H9 (cell line): ENCODE data around the gene PPARA. TPM values are rescaled to one million over a fixed set of nuclear protein-coding genes. Genes with fewer than 3 reads are reported as not detected.

Source experiments
- DNase-seq: peaks from one replicate; pipeline ENCODE4 v3.0.0-alpha.2; 2017
- H2AFZ ChIP-seq: one replicate; pipeline ENCODE4 v1.6.1; 2013; ENCODE audit warnings: mild to moderate bottlenecking, low read length, control low read depth, moderate library complexity
- H2AK5ac ChIP-seq: 2 replicates; pipeline ENCODE4 v1.6.1; 2013; ENCODE audit warnings: low read length, control low read depth, mixed read lengths; ENCODE audit not compliant: insufficient read length
- H2BK120ac ChIP-seq: one replicate; pipeline ENCODE4 v1.6.1; 2013; ENCODE audit warnings: low read depth, mild to moderate bottlenecking, low read length, control low read depth, inconsistent platforms; ENCODE audit not compliant: poor library complexity, severe bottlenecking
- H2BK12ac ChIP-seq: 2 replicates; pipeline ENCODE4 v1.6.1; 2013; ENCODE audit warnings: low read length, control low read depth, mixed read lengths, low read depth; ENCODE audit not compliant: insufficient read length
- H2BK15ac ChIP-seq: 2 replicates; pipeline ENCODE4 v1.6.1; 2013; ENCODE audit warnings: low read depth, low read length, control low read depth
- H2BK20ac ChIP-seq: one replicate; pipeline ENCODE4 v1.6.1; 2013; ENCODE audit warnings: low read depth, mild to moderate bottlenecking, low read length, control low read depth, inconsistent platforms; ENCODE audit not compliant: poor library complexity, severe bottlenecking
- H2BK5ac ChIP-seq: 2 replicates; pipeline ENCODE4 v1.6.1; 2013; ENCODE audit warnings: low read length, control low read depth, mixed read lengths; ENCODE audit not compliant: insufficient read length
- H3K14ac ChIP-seq: 2 replicates; pipeline ENCODE4 v1.6.1; 2013; ENCODE audit warnings: low read length, control low read depth; ENCODE audit not compliant: insufficient read depth
- H3K18ac ChIP-seq: 2 replicates; pipeline ENCODE4 v1.6.1; 2013; ENCODE audit warnings: low read depth, mild to moderate bottlenecking, mixed read lengths, low read length, control low read depth; ENCODE audit not compliant: insufficient read length
- H3K23ac ChIP-seq: 2 replicates; pipeline ENCODE4 v1.6.1; 2013; ENCODE audit warnings: low read length, control low read depth, mixed read lengths, low read depth; ENCODE audit not compliant: insufficient read length
- H3K23me2 ChIP-seq: 2 replicates; pipeline ENCODE4 v1.6.1; 2013; ENCODE audit warnings: low read depth, mild to moderate bottlenecking, mixed read lengths, low read length, control low read depth; ENCODE audit not compliant: insufficient read length, poor library complexity, severe bottlenecking
- H3K27ac ChIP-seq: 2 replicates; pipeline ENCODE4 v1.5.1; 2013; ENCODE audit warnings: low read length, control low read depth, mixed read lengths, low read depth; ENCODE audit not compliant: insufficient read length
- H3K27me3 ChIP-seq: 2 replicates; pipeline ENCODE4 v1.6.1; 2013; ENCODE audit warnings: low read length, control low read depth, inconsistent platforms; ENCODE audit not compliant: insufficient read depth
- H3K4ac ChIP-seq: 2 replicates; pipeline ENCODE4 v1.6.1; 2013; ENCODE audit warnings: low read depth, mild to moderate bottlenecking, control low read depth, inconsistent platforms, low read length, moderate library complexity
- H3K4me1 ChIP-seq: 2 replicates; pipeline ENCODE4 v1.6.1; 2013; ENCODE audit warnings: low read length, control low read depth, inconsistent platforms; ENCODE audit not compliant: insufficient read depth
- H3K4me2 ChIP-seq: 2 replicates; pipeline ENCODE4 v1.6.1; 2013; ENCODE audit warnings: low read length, control low read depth, mixed read lengths; ENCODE audit not compliant: insufficient read length, insufficient read depth
- H3K56ac ChIP-seq: 2 replicates; pipeline ENCODE4 v1.6.1; 2013; ENCODE audit warnings: low read depth, mild to moderate bottlenecking, mixed read lengths, low read length, control low read depth; ENCODE audit not compliant: insufficient read length
- H3K79me1 ChIP-seq: 2 replicates; pipeline ENCODE4 v1.6.1; 2013; ENCODE audit warnings: low read depth, mild to moderate bottlenecking, moderate library complexity, low read length, control low read depth, inconsistent platforms; ENCODE audit not compliant: insufficient read depth, poor library complexity, severe bottlenecking
- H3K79me2 ChIP-seq: 2 replicates; pipeline ENCODE4 v1.6.1; 2013; ENCODE audit warnings: low read length, control low read depth, inconsistent platforms; ENCODE audit not compliant: insufficient read depth
- H3K9ac ChIP-seq: 2 replicates; pipeline ENCODE4 v1.6.1; 2013; ENCODE audit warnings: low read length, control low read depth, mixed read lengths; ENCODE audit not compliant: insufficient read length; ENCODE audit errors: extremely low read depth
- H3K9me3 ChIP-seq: one replicate; pipeline ENCODE4 v1.6.1; 2013; ENCODE audit warnings: low read depth, low read length, inconsistent platforms; ENCODE audit not compliant: control insufficient read depth
- H3T11ph ChIP-seq: one replicate; pipeline ENCODE4 v1.6.1; 2013; ENCODE audit warnings: mild to moderate bottlenecking, low read length, control low read depth, inconsistent platforms
- H4K20me1 ChIP-seq: one replicate; pipeline ENCODE4 v1.6.1; 2013; ENCODE audit not compliant: control insufficient read depth, insufficient read length, insufficient read depth
- H4K5ac ChIP-seq: 2 replicates; pipeline ENCODE4 v1.6.1; 2013; ENCODE audit warnings: low read depth, mild to moderate bottlenecking, mixed read lengths, low read length, control low read depth; ENCODE audit not compliant: insufficient read length
- H4K8ac ChIP-seq: replicated peaks from 2 replicates; pipeline ENCODE4 v1.6.1; 2013; ENCODE audit warnings: low read length, control low read depth, mixed read lengths, low read depth; ENCODE audit not compliant: insufficient read length
- H4K91ac ChIP-seq: 2 replicates; pipeline ENCODE4 v1.6.1; 2013; ENCODE audit warnings: low read depth, mild to moderate bottlenecking, moderate library complexity, mixed read lengths, low read length, control low read depth; ENCODE audit not compliant: insufficient read length
- H3K27ac Mint-ChIP-seq, 3 experiments: 2 replicates in 2 of 3; 3 replicates in 1 of 3; pipeline ENCODE4 v1.8.0; 2020 to 2021; ENCODE audit warnings: mixed read lengths in 3 of 3, mild to moderate bottlenecking in 1 of 3, moderate library complexity in 1 of 3
- H3K27me3 Mint-ChIP-seq: 2 replicates; pipeline ENCODE4 v1.8.0; 2021; ENCODE audit warnings: low read depth, mild to moderate bottlenecking, moderate library complexity, mixed read lengths
- H3K36me3 Mint-ChIP-seq, 3 experiments: 2 replicates in 2 of 3; 3 replicates in 1 of 3; pipeline ENCODE4 v1.8.0; 2020 to 2021; ENCODE audit warnings: low read depth in 3 of 3, mixed read lengths in 3 of 3; ENCODE audit not compliant: insufficient read depth in 1 of 3
- H3K4me1 Mint-ChIP-seq, 2 experiments: 2 replicates each; pipeline ENCODE4 v1.8.0; 2020; ENCODE audit warnings: mixed read lengths in 2 of 2
- H3K4me3 Mint-ChIP-seq, 2 experiments: 2 replicates in 1 of 2; 3 replicates in 1 of 2; pipeline ENCODE4 v1.8.0; 2020 to 2021; ENCODE audit warnings: mild to moderate bottlenecking in 2 of 2, mixed read lengths in 2 of 2, moderate library complexity in 1 of 2
- H3K9me3 Mint-ChIP-seq, 2 experiments: 2 replicates in 1 of 2; 3 replicates in 1 of 2; pipeline ENCODE4 v1.8.0; 2020; ENCODE audit warnings: mild to moderate bottlenecking in 2 of 2, mixed read lengths in 2 of 2, moderate library complexity in 1 of 2
- WGBS: extraction: QIAGEN DNeasy Blood & Tissue Kit; methylation state at CpG from one replicate; pipeline ENCODE4 v1.1.7; 2013; ENCODE audit warnings: missing lambda C conversion rate, low lambda C conversion rate, mixed read lengths; ENCODE audit not compliant: insufficient read length; ENCODE audit errors: extremely low coverage; 5-methylcytosine and 5-hydroxymethylcytosine counted together
- total RNA-seq: library from RNA; stranded (reverse); gene quantifications from 2 replicates; pipeline ENCODE4 v1.2.1, GENCODE V29; 2021
- TF ChIP-seq, protein P1 (sequence below): fragments of 200-600 bp; sonication (generic); conservative IDR thresholded peaks from 3 replicates; pipeline ENCODE4 v1.8.0; 2021; ENCODE audit warnings: antibody characterized with exemption, mild to moderate bottlenecking

PPARA gene
- total RNA-seq, 1 experiment from 2014 or later: 7.3 TPM

DNA sequence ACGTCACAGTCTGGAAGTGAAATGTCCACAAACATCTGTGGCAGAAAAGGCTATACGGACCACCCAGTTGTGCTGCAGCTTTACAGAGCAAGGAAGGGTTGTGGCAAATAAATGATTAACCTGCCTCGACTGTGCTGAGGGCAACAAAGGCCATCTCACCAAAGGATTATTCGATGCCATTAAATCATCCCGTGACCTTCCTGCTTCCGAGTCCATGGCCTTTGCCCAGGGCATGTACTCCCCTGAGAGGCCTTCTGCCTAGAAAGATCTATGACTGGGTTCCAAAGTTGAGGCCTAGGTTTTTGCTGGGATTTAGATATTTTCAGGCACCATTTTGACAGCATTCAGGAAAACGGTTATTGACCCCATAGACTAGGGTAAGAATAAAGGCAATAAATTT lies 90.6 kb downstream of the PPARA start:
- Histone ChIP-seq H4K91ac (no peak overlapping the region), H3K4ac (no peak overlapping the region), H4K5ac (no peak overlapping the region), H3K4me2 (no peak overlapping the region), H2BK120ac (no peak overlapping the region), H3K9ac (no peak overlapping the region), H2BK15ac (no peak overlapping the region), H2AFZ (no peak overlapping the region), H3K27ac (no peak overlapping the region), H2BK5ac (no peak overlapping the region), H3K56ac (no peak overlapping the region), H2BK20ac (no peak overlapping the region), H2AK5ac (no peak overlapping the region), H3K4me1 (no peaks in the 10 kb centered on the region), H2BK12ac (no peak overlapping the region), H4K8ac (no peak overlapping the region), H3K79me2 (no peaks in the 10 kb centered on the region), H3K9me3 (no peaks in the 10 kb centered on the region), H3K79me1 (no peaks in the 10 kb centered on the region), H3T11ph (no peak overlapping the region), H3K18ac (no peak overlapping the region), H3K27me3 (no peaks in the 10 kb centered on the region), H3K23me2 (no peaks in the 10 kb centered on the region), H3K23ac (no peak overlapping the region), H4K20me1 (no peaks in the 10 kb centered on the region), H3K14ac (no peak overlapping the region)
- TF ChIP-seq, protein P1, sequence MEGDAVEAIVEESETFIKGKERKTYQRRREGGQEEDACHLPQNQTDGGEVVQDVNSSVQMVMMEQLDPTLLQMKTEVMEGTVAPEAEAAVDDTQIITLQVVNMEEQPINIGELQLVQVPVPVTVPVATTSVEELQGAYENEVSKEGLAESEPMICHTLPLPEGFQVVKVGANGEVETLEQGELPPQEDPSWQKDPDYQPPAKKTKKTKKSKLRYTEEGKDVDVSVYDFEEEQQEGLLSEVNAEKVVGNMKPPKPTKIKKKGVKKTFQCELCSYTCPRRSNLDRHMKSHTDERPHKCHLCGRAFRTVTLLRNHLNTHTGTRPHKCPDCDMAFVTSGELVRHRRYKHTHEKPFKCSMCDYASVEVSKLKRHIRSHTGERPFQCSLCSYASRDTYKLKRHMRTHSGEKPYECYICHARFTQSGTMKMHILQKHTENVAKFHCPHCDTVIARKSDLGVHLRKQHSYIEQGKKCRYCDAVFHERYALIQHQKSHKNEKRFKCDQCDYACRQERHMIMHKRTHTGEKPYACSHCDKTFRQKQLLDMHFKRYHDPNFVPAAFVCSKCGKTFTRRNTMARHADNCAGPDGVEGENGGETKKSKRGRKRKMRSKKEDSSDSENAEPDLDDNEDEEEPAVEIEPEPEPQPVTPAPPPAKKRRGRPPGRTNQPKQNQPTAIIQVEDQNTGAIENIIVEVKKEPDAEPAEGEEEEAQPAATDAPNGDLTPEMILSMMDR: no peak
- Mint-ChIP-seq H3K36me3 (peaks cover 5 to 16% (median 9%) of the 10 kb centered on the region in 3 experiments; a peak in 5 of 7 replicates), H3K27me3 (peaks cover 4% of the 10 kb centered on the region), H3K4me3 (no peak overlapping the region), H3K27ac (no peak overlapping the region), H3K9me3 (peaks cover 0 to 2% of the 10 kb centered on the region in 2 experiments; a peak in 2 of 5 replicates), H3K4me1 (no peaks in the 10 kb centered on the region)
- no peak for DNase-seq
- WGBS: no CpG with 5 or more reads among the region's 7 CpGs
